Measurements from ENCODE around the gene FANCC. TPM values are rescaled to one million over a fixed set of nuclear protein-coding genes. Genes with fewer than 3 reads are reported as not detected.

The FANCC gene
- total and polyA plus RNA-seq, 4 donors = 8.3 to 32.4 (median 11.5) TPM

GRCh38 chr9:95133325-95133705, 184.2 kb downstream of the FANCC start:
- Histone ChIP-seq H3K27ac (ENCODE audit: low read depth in 1 of 2, low read length in 2 of 2) (peak overlapping the region; percentile 19 to 70), H3K9me3 (ENCODE audit: control insufficient read depth in 4 of 4, low read length in 3 of 4) (no peaks in the 10 kb centered on the region), H3K27me3 (ENCODE audit: control insufficient read depth in 4 of 4, insufficient read depth in 4 of 4, low read length in 3 of 4) (no peaks in the 10 kb centered on the region), H3K9ac (ENCODE audit: low read depth in 1 of 2, low read length in 2 of 2) (no peak overlapping the region), H3K4me3 (ENCODE audit: low read depth in 1 of 3, low read length in 3 of 3) (no peak overlapping the region), H3K36me3 (ENCODE audit: control insufficient read depth in 4 of 4, insufficient read depth in 3 of 4, low read depth in 1 of 4, low read length in 3 of 4) (no peaks in the 10 kb centered on the region), H3K4me1 (ENCODE audit: control insufficient read depth in 4 of 4, insufficient read depth in 4 of 4, low read length in 3 of 4) (peaks cover 4 to 80% (median 63%) of the 10 kb centered on the region in 4 donors)
- 92% methylated on average over 4 of the region's 4 CpGs for WGBS
- no peak for DNase-seq (ENCODE audit: low spot score)
- TF ChIP-seq JUND (IDR thresholded peaks at IDR 0.05) (no peak), RAD21 (IDR thresholded peaks at IDR 0.05) (no peak), FOXA2 (IDR thresholded peaks at IDR 0.05) (no peak), YY1 (IDR thresholded peaks at IDR 0.05) (no peak), MAX (IDR thresholded peaks at IDR 0.05) (no peak), NR2F2 (IDR thresholded peaks at IDR 0.05) (no peak), HNF4G (IDR thresholded peaks at IDR 0.05) (no peak), TAF1 (conservative IDR thresholded peaks at IDR 0.05) (no peak), HNF4A (conservative IDR thresholded peaks at IDR 0.05) (no peak), FOXA1 (IDR thresholded peaks at IDR 0.05) (no peak), RXRA (IDR thresholded peaks at IDR 0.05) (no peak)
- TF ChIP-seq, protein P1, sequence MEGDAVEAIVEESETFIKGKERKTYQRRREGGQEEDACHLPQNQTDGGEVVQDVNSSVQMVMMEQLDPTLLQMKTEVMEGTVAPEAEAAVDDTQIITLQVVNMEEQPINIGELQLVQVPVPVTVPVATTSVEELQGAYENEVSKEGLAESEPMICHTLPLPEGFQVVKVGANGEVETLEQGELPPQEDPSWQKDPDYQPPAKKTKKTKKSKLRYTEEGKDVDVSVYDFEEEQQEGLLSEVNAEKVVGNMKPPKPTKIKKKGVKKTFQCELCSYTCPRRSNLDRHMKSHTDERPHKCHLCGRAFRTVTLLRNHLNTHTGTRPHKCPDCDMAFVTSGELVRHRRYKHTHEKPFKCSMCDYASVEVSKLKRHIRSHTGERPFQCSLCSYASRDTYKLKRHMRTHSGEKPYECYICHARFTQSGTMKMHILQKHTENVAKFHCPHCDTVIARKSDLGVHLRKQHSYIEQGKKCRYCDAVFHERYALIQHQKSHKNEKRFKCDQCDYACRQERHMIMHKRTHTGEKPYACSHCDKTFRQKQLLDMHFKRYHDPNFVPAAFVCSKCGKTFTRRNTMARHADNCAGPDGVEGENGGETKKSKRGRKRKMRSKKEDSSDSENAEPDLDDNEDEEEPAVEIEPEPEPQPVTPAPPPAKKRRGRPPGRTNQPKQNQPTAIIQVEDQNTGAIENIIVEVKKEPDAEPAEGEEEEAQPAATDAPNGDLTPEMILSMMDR (IDR thresholded peaks at IDR 0.05; ENCODE audit: low read depth, low read length, missing input control) = no peak
- TF ChIP-seq, protein P2, sequence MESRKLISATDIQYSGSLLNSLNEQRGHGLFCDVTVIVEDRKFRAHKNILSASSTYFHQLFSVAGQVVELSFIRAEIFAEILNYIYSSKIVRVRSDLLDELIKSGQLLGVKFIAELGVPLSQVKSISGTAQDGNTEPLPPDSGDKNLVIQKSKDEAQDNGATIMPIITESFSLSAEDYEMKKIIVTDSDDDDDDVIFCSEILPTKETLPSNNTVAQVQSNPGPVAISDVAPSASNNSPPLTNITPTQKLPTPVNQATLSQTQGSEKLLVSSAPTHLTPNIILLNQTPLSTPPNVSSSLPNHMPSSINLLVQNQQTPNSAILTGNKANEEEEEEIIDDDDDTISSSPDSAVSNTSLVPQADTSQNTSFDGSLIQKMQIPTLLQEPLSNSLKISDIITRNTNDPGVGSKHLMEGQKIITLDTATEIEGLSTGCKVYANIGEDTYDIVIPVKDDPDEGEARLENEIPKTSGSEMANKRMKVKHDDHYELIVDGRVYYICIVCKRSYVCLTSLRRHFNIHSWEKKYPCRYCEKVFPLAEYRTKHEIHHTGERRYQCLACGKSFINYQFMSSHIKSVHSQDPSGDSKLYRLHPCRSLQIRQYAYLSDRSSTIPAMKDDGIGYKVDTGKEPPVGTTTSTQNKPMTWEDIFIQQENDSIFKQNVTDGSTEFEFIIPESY (IDR thresholded peaks at IDR 0.05) = no peak
- TF ChIP-seq, protein P3, sequence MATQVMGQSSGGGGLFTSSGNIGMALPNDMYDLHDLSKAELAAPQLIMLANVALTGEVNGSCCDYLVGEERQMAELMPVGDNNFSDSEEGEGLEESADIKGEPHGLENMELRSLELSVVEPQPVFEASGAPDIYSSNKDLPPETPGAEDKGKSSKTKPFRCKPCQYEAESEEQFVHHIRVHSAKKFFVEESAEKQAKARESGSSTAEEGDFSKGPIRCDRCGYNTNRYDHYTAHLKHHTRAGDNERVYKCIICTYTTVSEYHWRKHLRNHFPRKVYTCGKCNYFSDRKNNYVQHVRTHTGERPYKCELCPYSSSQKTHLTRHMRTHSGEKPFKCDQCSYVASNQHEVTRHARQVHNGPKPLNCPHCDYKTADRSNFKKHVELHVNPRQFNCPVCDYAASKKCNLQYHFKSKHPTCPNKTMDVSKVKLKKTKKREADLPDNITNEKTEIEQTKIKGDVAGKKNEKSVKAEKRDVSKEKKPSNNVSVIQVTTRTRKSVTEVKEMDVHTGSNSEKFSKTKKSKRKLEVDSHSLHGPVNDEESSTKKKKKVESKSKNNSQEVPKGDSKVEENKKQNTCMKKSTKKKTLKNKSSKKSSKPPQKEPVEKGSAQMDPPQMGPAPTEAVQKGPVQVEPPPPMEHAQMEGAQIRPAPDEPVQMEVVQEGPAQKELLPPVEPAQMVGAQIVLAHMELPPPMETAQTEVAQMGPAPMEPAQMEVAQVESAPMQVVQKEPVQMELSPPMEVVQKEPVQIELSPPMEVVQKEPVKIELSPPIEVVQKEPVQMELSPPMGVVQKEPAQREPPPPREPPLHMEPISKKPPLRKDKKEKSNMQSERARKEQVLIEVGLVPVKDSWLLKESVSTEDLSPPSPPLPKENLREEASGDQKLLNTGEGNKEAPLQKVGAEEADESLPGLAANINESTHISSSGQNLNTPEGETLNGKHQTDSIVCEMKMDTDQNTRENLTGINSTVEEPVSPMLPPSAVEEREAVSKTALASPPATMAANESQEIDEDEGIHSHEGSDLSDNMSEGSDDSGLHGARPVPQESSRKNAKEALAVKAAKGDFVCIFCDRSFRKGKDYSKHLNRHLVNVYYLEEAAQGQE (IDR thresholded peaks at IDR 0.05) = no peak
- TF ChIP-seq, protein P4, sequence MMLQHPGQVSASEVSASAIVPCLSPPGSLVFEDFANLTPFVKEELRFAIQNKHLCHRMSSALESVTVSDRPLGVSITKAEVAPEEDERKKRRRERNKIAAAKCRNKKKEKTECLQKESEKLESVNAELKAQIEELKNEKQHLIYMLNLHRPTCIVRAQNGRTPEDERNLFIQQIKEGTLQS (IDR thresholded peaks at IDR 0.05) = no peak

Measured in liver (tissue), 9 donors.